Stomach (tissue), 9 donors: ENCODE measurements around the gene DOCK9. TPM values are rescaled to one million over a fixed set of nuclear protein-coding genes. Genes with fewer than 3 reads are reported as not detected.

Source experiments
- DNase-seq, 2 donors: peaks; one replicate each; pipeline versions ENCODE4 v3.0.0 to v3.0.0-alpha.2; 2013 to 2019
- H3K27ac ChIP-seq, 5 donors: fragments of 200-600 bp in 4 of 5; sonication (generic) in 4 of 5; one replicate each; pipeline ENCODE4 v1.5.1; 2013 to 2019; ENCODE audit warnings: mild to moderate bottlenecking in 1 of 5, moderate library complexity in 1 of 5
- H3K27me3 ChIP-seq, 3 donors: fragments of 200-600 bp; sonication (generic); one replicate each; pipeline ENCODE4 v1.5.1; 2017 to 2019; ENCODE audit warnings: mixed run types in 1 of 3
- H3K36me3 ChIP-seq, 4 donors: fragments of 200-600 bp; sonication (generic); 1 replicate in 3 of 4; 2 replicates in 1 of 4; pipeline ENCODE4 v1.5.1; 2016 to 2019
- H3K4me1 ChIP-seq, 4 donors: fragments of 200-600 bp; sonication (generic); one replicate each; pipeline ENCODE4 v1.5.1; 2016 to 2019
- H3K4me3 ChIP-seq, 4 donors: fragments of 200-600 bp; sonication (generic) in 3 of 4; one replicate each; pipeline ENCODE4 v1.5.1; 2016 to 2019; ENCODE audit warnings: mild to moderate bottlenecking in 1 of 4
- H3K9me3 ChIP-seq, 4 donors: fragments of 200-600 bp; sonication (generic); one replicate each; pipeline ENCODE4 v1.5.1; 2016 to 2019
- EP300 ChIP-seq: sonication (generic); formaldehyde crosslinking; IDR thresholded peaks from one replicate; pipeline ENCODE4 v1.6.1; 2017; ENCODE audit warnings: antibody characterized with exemption
- POLR2A ChIP-seq, 4 donors: fragments of 450-650 bp; IDR thresholded peaks; one replicate each; pipeline ENCODE4 v1.6.1; 2016; ENCODE audit warnings: antibody characterized with exemption in 4 of 4, control low read depth in 2 of 4, mild to moderate bottlenecking in 1 of 4, moderate library complexity in 1 of 4
- POLR2AphosphoS5 ChIP-seq, 3 donors: sonication (generic); formaldehyde crosslinking; IDR thresholded peaks; one replicate each; pipeline ENCODE4 v1.6.1; 2016; ENCODE audit warnings: antibody characterized with exemption in 3 of 3
- WGBS, 5 donors: extraction: QIAGEN DNeasy Blood & Tissue Kit in 3 of 5; methylation state at CpG; one replicate each; pipeline versions ENCODE4 v1.1.5 to v1.1.7; 2013 to 2018; 5-methylcytosine and 5-hydroxymethylcytosine counted together
- intact Hi-C: fragments of 100-400 bp; cut with DNase I; formaldehyde crosslinking; loops from one replicate; pipeline ENCODE4 v1.15.1; 2023; ENCODE audit warnings: low total_unique reads
- polyA plus RNA-seq, 3 donors: library from polyadenylated mRNA; stranded (reverse); fragments of 200-250 nt; gene quantifications; one replicate each; pipeline ENCODE4 v1.2.3, GENCODE V29; 2013
- total RNA-seq, 5 donors: library from RNA; depleted of rRNA; stranded (reverse); fragments of >200 nt; gene quantifications; one replicate each; pipeline versions ENCODE4 v1.1.0 to v1.2.3, GENCODE V29; 2014 to 2016
- TF ChIP-seq, protein P1 (sequence below), 7 experiments: fragments of 450-650 bp in 4 of 7; fragments of 200-600 bp in 3 of 7; sonication (generic) in 3 of 7; IDR thresholded peaks; one replicate each; pipeline ENCODE4 v1.5.1; 2016 to 2019; ENCODE audit warnings: antibody characterized with exemption in 7 of 7, control low read depth in 2 of 7, mild to moderate bottlenecking in 1 of 7
- donor health status: healthy with polysubstance abuse.
- donor health status: Bipolar disorder and iron deficiency.
- donor health status: healthy.

Gene DOCK9
- total and polyA plus RNA-seq, 8 donors: 8.7 to 97.9 (median 49.2) TPM

GRCh38 chr13:98796191-98796590 is 181.7 kb downstream of the DOCK9 start:
- no peaks in the 10 kb centered on the region for H3K9me3 ChIP-seq
- no peak overlapping the region for H3K27ac ChIP-seq
- TF ChIP-seq POLR2A (IDR thresholded peaks at IDR 0.05): no peak
- peaks cover 16 to 79% (median 76%) of the 10 kb centered on the region in 4 donors for H3K36me3 ChIP-seq
- WGBS, 5 donors: 80 to 94% (median 92%) methylated on average over 5 of the region's 5 CpGs
- no peaks in the 10 kb centered on the region for H3K27me3 ChIP-seq
- intact Hi-C loops: no loop called here
- no peak overlapping the region for H3K4me3 ChIP-seq
- H3K4me1 ChIP-seq: no peaks in the 10 kb centered on the region
- DNase-seq: no peak

DNA sequence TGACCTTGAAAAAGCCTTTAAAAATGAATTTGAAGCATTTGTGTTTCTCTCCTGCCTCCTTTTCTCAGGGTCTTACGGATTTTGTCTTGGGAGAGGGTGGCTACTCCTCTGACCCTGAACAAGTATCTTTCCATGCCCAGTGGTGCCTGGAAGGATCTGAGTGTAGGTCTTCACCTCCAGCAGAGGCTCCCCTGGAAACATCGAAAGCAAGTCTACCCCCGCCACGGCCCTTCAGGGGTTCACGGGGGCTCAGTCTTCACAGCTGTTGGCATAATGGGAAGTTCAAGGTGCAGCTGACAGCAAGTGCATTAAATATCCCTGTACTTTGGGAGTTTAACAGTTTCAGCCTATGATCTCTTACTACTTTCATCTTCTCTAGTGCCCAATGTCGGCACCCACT is 182.6 kb downstream of the DOCK9 start:
- H3K36me3 ChIP-seq: peaks cover 16 to 76% (median 74%) of the 10 kb centered on the region in 4 donors
- no peak overlapping the region for H3K4me3 ChIP-seq
- H3K9me3 ChIP-seq: no peaks in the 10 kb centered on the region
- intact Hi-C loops: no loop called here
- H3K4me1 ChIP-seq: no peaks in the 10 kb centered on the region
- H3K27me3 ChIP-seq: no peaks in the 10 kb centered on the region
- H3K27ac ChIP-seq: no peak overlapping the region
- TF ChIP-seq POLR2A (IDR thresholded peaks at IDR 0.05) (no peak), EP300 (no peak), POLR2AphosphoS5 (IDR thresholded peaks at IDR 0.05) (no peak)
- TF ChIP-seq, protein P1, sequence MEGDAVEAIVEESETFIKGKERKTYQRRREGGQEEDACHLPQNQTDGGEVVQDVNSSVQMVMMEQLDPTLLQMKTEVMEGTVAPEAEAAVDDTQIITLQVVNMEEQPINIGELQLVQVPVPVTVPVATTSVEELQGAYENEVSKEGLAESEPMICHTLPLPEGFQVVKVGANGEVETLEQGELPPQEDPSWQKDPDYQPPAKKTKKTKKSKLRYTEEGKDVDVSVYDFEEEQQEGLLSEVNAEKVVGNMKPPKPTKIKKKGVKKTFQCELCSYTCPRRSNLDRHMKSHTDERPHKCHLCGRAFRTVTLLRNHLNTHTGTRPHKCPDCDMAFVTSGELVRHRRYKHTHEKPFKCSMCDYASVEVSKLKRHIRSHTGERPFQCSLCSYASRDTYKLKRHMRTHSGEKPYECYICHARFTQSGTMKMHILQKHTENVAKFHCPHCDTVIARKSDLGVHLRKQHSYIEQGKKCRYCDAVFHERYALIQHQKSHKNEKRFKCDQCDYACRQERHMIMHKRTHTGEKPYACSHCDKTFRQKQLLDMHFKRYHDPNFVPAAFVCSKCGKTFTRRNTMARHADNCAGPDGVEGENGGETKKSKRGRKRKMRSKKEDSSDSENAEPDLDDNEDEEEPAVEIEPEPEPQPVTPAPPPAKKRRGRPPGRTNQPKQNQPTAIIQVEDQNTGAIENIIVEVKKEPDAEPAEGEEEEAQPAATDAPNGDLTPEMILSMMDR (IDR thresholded peaks at IDR 0.05): no peak
- WGBS, 5 donors: 87 to 97% (median 95%) methylated on average over 6 of the region's 6 CpGs
- DNase-seq: no peak

DNA sequence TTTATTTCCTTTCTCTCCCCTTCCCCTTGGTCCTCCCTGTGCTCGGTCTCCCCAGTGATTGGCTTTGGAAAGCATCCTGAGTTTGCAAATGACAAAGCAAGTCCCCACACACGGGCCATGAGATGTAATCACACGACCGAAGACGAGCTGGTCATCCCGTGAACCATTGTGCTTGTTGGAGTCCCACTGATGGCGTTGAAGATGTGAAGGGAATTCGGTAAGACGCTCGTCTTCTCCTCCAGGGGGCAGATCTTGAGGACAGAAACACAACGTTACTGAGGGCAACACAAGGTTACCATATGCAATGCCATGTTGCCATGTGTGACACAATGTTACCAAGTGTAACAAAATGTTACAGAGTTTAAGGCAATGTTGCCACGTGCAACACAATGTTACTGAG is 183.4 kb downstream of the DOCK9 start:
- Histone ChIP-seq H3K36me3 (peaks cover 16 to 69% (median 67%) of the 10 kb centered on the region in 4 donors), H3K9me3 (no peaks in the 10 kb centered on the region), H3K27ac (no peak overlapping the region), H3K4me1 (no peaks in the 10 kb centered on the region), H3K27me3 (no peaks in the 10 kb centered on the region), H3K4me3 (no peak overlapping the region)
- intact Hi-C loops: no loop called here
- WGBS, 5 donors: 93 to 96% (median 95%) methylated on average over 12 of the region's 12 CpGs
- TF ChIP-seq POLR2A (IDR thresholded peaks at IDR 0.05): no peak
- no peak for TF ChIP-seq EP300
- TF ChIP-seq POLR2AphosphoS5 (IDR thresholded peaks at IDR 0.05): no peak
- TF ChIP-seq, protein P1 (IDR thresholded peaks at IDR 0.05): no peak
- no peak for DNase-seq

- DNase-seq: no peak
- peaks cover 16 to 58% (median 55%) of the 10 kb centered on the region in 4 donors for H3K36me3 ChIP-seq
- H3K27ac ChIP-seq: no peak overlapping the region
- no peak overlapping the region for H3K4me3 ChIP-seq
- 86 to 92% (median 89%) methylated on average over 11 of the region's 11 CpGs for WGBS, 5 donors
- H3K9me3 ChIP-seq: no peaks in the 10 kb centered on the region
- no peaks in the 10 kb centered on the region for H3K4me1 ChIP-seq
- peaks cover 0 to 13% (median 0%) of the 10 kb centered on the region in 3 donors for H3K27me3 ChIP-seq
- intact Hi-C loops: no loop called here
- TF ChIP-seq, protein P1 (IDR thresholded peaks at IDR 0.05): no peak
- TF ChIP-seq EP300 (no peak), POLR2AphosphoS5 (IDR thresholded peaks at IDR 0.05) (no peak), POLR2A (IDR thresholded peaks at IDR 0.05) (no peak)
Measured at GRCh38 chr13:98792785-98793495, 184.9 kb downstream of the DOCK9 start.

DNA sequence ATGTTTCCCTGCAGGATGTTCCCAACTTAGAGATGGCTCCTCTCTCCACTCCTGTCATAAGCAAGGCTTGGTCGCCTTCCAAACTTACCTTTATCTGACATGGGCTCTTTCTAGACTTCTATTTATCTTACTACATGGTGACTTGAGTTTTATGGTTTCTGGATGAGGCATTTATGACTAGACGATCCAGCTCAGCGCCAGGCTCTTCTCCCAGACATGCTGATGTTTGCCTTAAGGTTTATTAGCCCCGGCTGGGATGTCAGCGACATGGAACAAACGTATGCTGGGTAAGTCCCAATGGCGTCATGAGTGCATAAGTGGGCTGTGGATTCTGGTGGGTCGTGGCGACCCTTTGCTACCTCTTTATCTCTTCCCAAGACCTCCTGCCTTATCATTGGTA is 185.5 kb downstream of the DOCK9 start:
- Histone ChIP-seq H3K4me3 (no peak overlapping the region), H3K27ac (no peak overlapping the region), H3K36me3 (peaks cover 15 to 52% (median 49%) of the 10 kb centered on the region in 4 donors), H3K4me1 (no peaks in the 10 kb centered on the region), H3K9me3 (no peaks in the 10 kb centered on the region), H3K27me3 (peaks cover 0 to 13% (median 0%) of the 10 kb centered on the region in 3 donors)
- DNase-seq: no peak
- no peak for TF ChIP-seq POLR2AphosphoS5 (IDR thresholded peaks at IDR 0.05)
- TF ChIP-seq, protein P1 (IDR thresholded peaks at IDR 0.05): no peak
- no peak for TF ChIP-seq EP300
- no peak for TF ChIP-seq POLR2A (IDR thresholded peaks at IDR 0.05)
- intact Hi-C loops: no loop called here
- 88 to 94% (median 91%) methylated on average over 9 of the region's 9 CpGs for WGBS, 5 donors
